Measurements from ENCODE around the gene SERINC2.
"Not testable (repeated sequence)": the region's sequence is repeated elsewhere in the genome, so short reads cannot be mapped to it uniquely, and the experiment has no call there.

DNA sequence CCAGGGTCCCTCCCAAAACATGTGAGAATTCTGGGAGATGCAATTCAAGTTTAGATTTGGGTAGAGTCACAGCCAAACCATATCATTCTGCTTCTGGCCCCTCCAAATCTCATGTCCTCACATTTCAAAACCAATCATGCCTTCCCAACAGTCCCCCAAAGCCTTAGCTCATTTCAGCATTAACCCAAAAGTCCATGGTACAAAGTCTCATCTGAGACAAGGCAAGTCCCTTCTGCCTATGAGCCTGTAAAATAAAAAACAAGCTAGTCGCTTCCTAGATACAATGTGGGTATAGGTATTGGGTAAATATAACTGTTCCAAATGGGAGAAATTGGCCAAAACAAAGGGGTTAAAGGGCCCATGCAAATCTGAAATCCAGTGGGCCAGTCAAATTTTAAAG, 59.7 kb downstream of the SERINC2 start:
- not testable (repeated sequence) for TF ChIP-seq EZH2phosphoT487 (IDR thresholded peaks at IDR 0.05; ENCODE audit: borderline replicate concordance); POLR2A (IDR thresholded peaks at IDR 0.05; ENCODE audit: borderline replicate concordance, extremely low read depth, insufficient read depth, insufficient read length); ZFX (IDR thresholded peaks at IDR 0.05); SRF (IDR thresholded peaks at IDR 0.05; ENCODE audit: low read depth); EGR1 (IDR thresholded peaks at IDR 0.05; ENCODE audit: low read depth); YY1 (IDR thresholded peaks at IDR 0.05; ENCODE audit: extremely low read depth, insufficient replicate concordance, low read depth, low read length); EZH2 (IDR thresholded peaks at IDR 0.05); POLR2AphosphoS5 (IDR thresholded peaks at IDR 0.05; ENCODE audit: low read depth, low read length); RAD21 (IDR thresholded peaks at IDR 0.05; ENCODE audit: low read depth)
- TF ChIP-seq, protein P1, sequence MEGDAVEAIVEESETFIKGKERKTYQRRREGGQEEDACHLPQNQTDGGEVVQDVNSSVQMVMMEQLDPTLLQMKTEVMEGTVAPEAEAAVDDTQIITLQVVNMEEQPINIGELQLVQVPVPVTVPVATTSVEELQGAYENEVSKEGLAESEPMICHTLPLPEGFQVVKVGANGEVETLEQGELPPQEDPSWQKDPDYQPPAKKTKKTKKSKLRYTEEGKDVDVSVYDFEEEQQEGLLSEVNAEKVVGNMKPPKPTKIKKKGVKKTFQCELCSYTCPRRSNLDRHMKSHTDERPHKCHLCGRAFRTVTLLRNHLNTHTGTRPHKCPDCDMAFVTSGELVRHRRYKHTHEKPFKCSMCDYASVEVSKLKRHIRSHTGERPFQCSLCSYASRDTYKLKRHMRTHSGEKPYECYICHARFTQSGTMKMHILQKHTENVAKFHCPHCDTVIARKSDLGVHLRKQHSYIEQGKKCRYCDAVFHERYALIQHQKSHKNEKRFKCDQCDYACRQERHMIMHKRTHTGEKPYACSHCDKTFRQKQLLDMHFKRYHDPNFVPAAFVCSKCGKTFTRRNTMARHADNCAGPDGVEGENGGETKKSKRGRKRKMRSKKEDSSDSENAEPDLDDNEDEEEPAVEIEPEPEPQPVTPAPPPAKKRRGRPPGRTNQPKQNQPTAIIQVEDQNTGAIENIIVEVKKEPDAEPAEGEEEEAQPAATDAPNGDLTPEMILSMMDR (IDR thresholded peaks at IDR 0.05 in 2 of 3, conservative IDR thresholded peaks at IDR 0.05 in 1 of 3; ENCODE audit: borderline replicate concordance in 1 of 3, insufficient read depth in 1 of 3, low read depth in 2 of 3, low read length in 2 of 3), result not testable (repeated sequence)
- TF ChIP-seq, protein P2, sequence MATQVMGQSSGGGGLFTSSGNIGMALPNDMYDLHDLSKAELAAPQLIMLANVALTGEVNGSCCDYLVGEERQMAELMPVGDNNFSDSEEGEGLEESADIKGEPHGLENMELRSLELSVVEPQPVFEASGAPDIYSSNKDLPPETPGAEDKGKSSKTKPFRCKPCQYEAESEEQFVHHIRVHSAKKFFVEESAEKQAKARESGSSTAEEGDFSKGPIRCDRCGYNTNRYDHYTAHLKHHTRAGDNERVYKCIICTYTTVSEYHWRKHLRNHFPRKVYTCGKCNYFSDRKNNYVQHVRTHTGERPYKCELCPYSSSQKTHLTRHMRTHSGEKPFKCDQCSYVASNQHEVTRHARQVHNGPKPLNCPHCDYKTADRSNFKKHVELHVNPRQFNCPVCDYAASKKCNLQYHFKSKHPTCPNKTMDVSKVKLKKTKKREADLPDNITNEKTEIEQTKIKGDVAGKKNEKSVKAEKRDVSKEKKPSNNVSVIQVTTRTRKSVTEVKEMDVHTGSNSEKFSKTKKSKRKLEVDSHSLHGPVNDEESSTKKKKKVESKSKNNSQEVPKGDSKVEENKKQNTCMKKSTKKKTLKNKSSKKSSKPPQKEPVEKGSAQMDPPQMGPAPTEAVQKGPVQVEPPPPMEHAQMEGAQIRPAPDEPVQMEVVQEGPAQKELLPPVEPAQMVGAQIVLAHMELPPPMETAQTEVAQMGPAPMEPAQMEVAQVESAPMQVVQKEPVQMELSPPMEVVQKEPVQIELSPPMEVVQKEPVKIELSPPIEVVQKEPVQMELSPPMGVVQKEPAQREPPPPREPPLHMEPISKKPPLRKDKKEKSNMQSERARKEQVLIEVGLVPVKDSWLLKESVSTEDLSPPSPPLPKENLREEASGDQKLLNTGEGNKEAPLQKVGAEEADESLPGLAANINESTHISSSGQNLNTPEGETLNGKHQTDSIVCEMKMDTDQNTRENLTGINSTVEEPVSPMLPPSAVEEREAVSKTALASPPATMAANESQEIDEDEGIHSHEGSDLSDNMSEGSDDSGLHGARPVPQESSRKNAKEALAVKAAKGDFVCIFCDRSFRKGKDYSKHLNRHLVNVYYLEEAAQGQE (IDR thresholded peaks at IDR 0.05; ENCODE audit: low read depth), result not testable (repeated sequence)
- TF ChIP-seq, protein P3, sequence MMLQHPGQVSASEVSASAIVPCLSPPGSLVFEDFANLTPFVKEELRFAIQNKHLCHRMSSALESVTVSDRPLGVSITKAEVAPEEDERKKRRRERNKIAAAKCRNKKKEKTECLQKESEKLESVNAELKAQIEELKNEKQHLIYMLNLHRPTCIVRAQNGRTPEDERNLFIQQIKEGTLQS (IDR thresholded peaks at IDR 0.05), result not testable (repeated sequence)
- TF ChIP-seq, protein P4, sequence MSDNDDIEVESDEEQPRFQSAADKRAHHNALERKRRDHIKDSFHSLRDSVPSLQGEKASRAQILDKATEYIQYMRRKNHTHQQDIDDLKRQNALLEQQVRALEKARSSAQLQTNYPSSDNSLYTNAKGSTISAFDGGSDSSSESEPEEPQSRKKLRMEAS (IDR thresholded peaks at IDR 0.05), result not testable (repeated sequence)

All from HCT116 (cell line).